GM12864 (cell line): Measurements from ENCODE around the gene PEF1.

Experiments
- DNase-seq: peaks from one replicate; pipeline ENCODE4 v3.0.0-alpha.2; 2011; ENCODE audit warnings: low read depth
- H3K4me3 ChIP-seq: 2 replicates; pipeline ENCODE4 v1.5.1; 2011; ENCODE audit warnings: mild to moderate bottlenecking, low read depth, low read length, control low read depth
- CTCF ChIP-seq: IDR thresholded peaks from 2 replicates; pipeline ENCODE4 v1.5.1; 2011; ENCODE audit warnings: low read depth, mild to moderate bottlenecking, moderate library complexity, low read length, control low read depth, inconsistent platforms; ENCODE audit errors: missing control alignments

PEF1 gene

GRCh38 chr1:31646259-31646960, 1.7 kb upstream of the PEF1 start:
- no peak for TF ChIP-seq CTCF
- no peak for DNase-seq

GRCh38 chr1:31645274-31645568, 545 bp upstream of the PEF1 start:
- H3K4me3 ChIP-seq: peak overlapping the region; percentile 94
- no peak for DNase-seq
- TF ChIP-seq CTCF: no peak

More at GRCh38 chr1:31646259-31646960, 1.7 kb upstream of the PEF1 start:
- H3K4me3 ChIP-seq: no peak overlapping the region

- no peak for TF ChIP-seq CTCF
- H3K4me3 ChIP-seq: peak overlapping the region; percentile 94
- DNase-seq: no peak
These were observed 608 bp downstream of the PEF1 start for GRCh38 chr1:31643976-31644559.

- DNase-seq: no peak
- TF ChIP-seq CTCF: no peak
- no peak overlapping the region for H3K4me3 ChIP-seq
These were observed 1.8 kb downstream of the PEF1 start for GRCh38 chr1:31642897-31643296.

GRCh38 chr1:31642366-31642765, 2.3 kb downstream of the PEF1 start:
- H3K4me3 ChIP-seq: no peak overlapping the region
- TF ChIP-seq CTCF: no peak
- no peak for DNase-seq

- no peak for DNase-seq
- no peak for TF ChIP-seq CTCF
- H3K4me3 ChIP-seq: no peak overlapping the region
These were observed 3.7 kb downstream of the PEF1 start for GRCh38 chr1:31640964-31641363.

- no peak for TF ChIP-seq CTCF
- no peak for DNase-seq
- H3K4me3 ChIP-seq: no peak overlapping the region
These were observed 4.5 kb downstream of the PEF1 start for GRCh38 chr1:31640179-31640578.
